HG03558 (cell line): Measurements from ENCODE around the gene FAM72C.
A peak's percentile ranks its signal among the peaks of the same experiment; 100 is the strongest.
"Not testable (repeated sequence)": the region's sequence is repeated elsewhere in the genome, so short reads cannot be mapped to it uniquely, and the experiment has no call there.

ENCODE experiments used
- ATAC-seq: cut with Tn5 transposase; IDR thresholded peaks from one replicate; pipeline ENCODE4 v1.9.1; 2021; ENCODE audit warnings: moderate number of reproducible peaks; ENCODE audit not compliant: unreplicated experiment; ENCODE audit errors: extremely low read depth

The FAM72C gene

GRCh38 chr1:143987868-143988267, 16.1 kb upstream of the FAM72C start:
- not testable (repeated sequence) for ATAC-seq

DNA sequence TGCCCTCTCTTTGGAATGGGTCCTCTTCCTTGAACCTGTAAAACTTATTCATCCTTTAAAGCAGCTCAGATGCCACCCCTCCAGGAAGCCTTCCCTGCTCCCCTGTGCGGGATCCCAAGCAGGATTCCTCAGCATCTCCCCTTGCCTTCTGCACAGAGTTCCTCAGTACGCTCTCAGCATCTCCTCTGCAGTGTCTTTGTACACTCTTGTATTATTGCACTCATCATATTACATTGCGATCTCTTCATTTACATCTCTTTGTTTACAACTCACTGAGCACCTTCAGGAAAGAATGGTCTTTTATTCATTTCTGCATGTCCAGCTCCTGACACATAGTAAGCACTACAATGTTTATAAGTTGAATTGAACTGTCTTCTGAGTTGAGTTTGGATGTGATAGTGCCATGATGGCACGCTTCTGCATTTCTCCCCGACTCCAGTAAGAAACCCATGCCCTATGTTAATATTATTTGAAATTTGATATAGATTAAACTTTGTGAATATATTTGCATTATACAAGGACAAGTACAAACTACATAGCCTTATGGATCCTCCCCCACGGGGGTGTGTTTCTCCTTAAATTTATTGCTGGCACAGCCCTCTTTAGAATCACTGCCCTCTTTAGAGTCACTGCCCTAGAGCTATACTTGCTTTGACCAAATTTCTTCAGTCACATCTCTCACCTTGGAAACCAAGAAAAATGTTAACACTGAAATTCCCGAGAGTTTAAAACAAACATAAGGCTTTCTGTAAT, 13.1 kb upstream of the FAM72C start:
- not testable (repeated sequence) for ATAC-seq

- not testable (repeated sequence) for ATAC-seq
Measured at GRCh38 chr1:143974416-143974815, 2.6 kb upstream of the FAM72C start.

DNA sequence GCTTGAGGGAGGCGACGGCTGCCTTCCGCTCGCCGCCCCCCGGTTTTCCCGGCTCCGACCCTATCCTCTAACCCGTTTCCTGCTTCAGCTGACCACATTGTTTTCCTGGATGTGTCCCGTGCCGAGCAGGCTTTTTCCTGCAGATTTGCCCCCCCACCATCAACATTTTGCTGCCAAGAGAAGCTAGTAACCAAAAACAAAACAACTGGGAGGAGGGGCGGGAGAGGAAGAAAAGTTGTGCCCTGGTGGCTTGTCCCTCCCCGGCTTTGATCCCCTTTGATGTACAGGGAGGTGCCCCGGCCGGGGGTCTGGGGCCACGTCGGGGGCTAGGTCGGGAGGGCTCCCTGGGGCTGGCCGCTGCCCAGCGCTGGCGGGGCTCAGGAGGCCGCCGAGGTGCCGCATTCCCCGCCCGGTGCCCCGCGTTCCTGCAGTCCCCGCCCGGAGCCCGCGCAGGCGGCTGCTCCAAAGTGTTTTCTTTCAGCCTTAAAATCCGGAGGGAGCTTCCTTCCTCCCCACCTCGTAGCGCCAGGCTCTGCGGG, 2.2 kb upstream of the FAM72C start:
- not testable (repeated sequence) for ATAC-seq

DNA sequence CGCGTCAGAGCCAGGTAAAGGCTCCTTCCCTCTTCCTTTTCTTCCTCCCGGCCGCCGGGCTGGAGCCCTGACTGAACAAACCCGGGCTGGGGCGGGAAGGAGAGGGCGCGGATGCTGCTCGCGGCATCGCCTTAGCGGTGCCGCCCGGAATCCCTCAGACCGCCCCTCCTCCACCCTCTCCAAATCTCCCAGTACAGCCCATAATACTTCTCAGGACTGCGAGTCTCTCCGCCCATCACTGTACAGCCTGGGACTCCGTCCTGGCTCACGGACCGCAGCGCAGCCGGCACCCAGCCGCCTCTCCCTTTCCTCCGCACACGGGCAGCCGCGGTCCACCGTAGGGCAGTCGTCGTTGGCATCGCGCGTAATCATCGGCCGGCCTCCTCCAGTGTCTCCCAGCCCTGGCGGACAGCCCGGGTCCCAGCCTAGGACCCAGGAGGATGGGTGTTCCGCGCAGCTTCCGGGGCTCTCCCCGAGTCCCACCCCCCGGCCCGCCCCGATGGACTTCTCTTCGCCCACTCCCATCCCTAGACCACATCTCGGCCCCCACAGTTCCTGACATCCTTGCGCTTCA, 1.1 kb upstream of the FAM72C start:
- peak; percentile 5 for ATAC-seq

- not testable (repeated sequence) for ATAC-seq
Measured at GRCh38 chr1:143965860-143966259, 5.9 kb downstream of the FAM72C start.

DNA sequence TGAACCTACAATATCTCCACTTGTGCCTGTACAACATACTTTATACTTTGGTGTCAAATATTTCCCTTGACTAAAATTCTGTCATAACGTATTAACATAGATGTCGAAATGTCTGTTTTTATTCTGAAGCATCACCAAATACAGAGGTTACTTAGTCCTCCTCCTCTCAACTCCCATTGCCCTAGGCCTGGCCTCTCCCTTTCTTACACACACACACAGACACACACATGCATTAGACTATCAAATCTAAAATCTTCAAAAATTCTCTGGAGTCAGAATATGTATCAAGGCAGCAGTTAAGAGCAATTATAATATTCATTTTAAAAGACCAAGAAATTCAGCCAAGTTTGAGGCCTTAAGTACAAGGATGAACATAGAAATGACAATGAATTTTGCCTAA, 7.5 kb downstream of the FAM72C start:
- not testable (repeated sequence) for ATAC-seq

DNA sequence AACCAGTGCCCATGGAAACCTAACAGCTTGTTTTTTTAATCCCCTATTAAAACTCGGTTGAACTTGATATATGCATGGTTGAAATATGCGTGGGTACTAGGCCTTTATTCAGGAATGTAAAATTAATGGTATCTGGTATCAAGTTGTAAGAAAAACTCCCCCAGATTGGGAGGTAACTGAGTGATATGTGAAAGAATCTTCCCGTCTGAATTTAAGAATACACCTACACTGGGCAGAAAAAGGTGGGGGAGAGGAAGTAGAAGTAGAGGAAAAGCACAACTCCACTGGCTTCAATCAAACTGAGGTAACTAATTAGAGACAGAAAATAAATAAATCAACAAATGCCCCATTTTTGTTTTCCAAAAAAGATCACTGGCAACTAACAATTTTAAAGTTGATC, 15.9 kb downstream of the FAM72C start:
- ATAC-seq = not testable (repeated sequence)

DNA sequence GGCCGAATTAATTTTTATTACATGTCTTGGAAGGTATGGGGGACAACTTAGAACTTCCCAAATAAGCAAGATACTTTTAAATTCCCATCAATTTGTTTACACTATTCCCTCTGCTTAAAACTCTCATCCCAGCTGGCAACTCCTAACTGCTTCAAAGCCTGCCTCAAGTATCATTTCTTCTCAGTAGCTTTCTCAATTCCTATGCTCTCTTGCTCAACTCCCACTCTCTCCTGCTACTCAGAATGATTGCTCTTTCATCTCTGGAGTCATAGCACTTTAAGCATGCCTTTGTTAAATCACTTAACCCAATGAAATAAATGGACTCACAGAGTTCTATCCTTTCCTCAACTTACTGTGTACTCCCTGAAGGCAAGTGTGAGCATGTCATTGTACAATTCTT, 18.9 kb downstream of the FAM72C start:
- not testable (repeated sequence) for ATAC-seq

DNA sequence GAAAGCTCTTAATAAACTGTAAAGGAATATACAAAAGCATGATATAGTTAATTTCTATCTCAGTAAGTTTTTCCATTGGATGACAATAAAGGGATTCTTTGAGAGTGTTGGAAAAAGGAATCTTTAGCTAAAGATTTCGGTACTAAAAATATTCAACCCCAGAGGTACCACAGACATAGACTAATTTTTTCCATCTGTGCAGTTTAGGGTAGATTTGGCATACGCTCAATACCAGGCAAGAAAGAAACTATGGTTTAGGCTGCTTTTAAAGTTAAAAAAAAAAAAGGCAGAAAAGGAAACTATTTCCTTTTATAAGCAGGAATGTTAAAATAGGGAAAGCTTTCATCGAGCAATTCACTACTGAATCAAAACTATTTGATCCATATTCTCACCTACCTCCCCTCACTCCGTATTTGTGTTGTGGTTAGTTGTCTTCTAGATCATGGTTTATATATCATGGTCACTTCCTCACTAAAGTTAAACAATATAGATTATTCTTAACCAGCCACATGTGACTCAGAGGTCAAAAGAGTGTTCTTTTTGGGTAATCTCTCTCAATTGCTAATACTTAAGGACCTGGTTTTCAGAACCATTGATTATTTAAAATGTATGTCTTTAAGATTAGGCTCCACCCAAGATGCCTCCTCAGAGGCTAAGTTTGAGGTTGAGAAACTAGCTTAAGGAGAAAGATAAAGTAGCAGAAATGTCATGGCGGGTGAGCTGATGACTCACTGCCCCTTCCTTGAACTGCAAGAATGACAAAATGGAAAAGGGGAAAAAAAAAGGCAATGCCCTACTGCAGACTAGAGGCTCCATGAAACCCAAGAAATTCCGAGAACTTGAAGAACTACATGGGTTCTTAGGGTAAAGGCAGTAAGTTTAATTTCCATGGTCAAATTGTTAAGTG, 20.0 kb downstream of the FAM72C start:
- not testable (repeated sequence) for ATAC-seq

DNA sequence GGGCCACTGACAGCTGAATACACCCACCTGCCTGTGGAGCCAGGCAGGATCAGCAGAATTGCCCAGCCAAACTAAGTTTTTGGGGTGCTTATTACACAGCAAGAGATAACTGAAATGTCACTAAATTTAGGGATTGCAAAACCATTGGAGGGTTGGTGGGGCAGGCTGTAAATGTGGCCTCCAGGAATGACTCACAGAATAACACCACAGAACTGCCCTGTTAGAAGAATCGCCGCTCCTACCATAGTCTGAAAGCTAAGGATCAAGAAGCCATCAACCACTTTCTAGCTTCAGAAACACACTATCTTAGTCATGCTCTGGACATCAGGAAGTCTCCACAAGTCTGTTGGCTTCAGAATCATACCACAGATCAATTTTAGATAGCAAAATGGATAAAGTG, 24.0 kb downstream of the FAM72C start:
- ATAC-seq = not testable (repeated sequence)

DNA sequence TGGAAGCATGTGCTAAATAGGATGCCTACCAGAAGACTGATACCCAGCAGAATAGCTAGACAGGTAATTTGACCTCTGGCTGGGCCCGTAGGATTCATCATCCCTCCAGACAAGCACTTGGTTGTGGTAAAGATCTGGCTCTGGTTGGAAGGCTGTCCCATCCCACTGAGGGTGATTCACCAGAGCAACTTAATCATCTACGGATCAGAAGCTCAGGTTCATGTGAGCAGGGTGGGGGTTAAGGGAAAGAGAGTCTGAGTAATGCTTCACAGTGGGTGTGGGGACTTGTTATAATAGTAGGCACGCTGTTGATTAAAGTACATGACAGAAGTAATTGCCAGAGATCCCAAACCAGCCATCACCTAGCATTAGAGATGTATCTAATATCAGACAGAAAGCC, 26.5 kb downstream of the FAM72C start:
- not testable (repeated sequence) for ATAC-seq

DNA sequence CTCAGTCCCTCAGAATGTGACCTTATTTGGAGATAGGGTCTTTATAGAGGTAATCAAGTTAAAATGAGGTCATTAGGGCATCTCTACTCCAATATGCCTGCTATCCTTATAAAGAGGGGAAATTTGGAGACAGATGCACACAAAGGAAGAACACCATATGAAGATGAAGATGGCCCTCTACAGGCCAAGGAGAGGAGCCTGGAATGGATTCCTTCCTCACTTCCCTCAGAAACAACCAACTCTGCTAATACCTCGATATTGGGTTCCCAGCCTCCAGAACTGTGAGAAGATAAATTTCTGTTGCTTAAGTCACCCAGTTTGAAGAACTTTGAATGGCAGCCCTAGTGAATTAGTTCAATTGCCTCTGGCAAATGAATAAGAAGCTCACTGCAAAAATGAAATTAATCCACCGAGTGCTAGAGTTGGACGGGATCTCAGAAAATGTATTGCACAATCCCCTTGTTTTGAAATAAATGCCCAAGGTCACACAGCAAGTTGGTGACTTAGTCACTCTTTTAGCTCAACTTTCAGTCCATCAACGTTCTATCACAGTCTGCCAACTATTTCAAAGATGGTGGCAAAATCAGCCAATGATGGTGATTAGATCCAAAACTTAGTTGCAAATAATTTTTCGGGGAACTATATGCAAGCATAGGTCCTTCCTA, 27.1 kb downstream of the FAM72C start:
- not testable (repeated sequence) for ATAC-seq

GRCh38 chr1:143943319-143943978, 28.3 kb downstream of the FAM72C start:
- not testable (repeated sequence) for ATAC-seq

DNA sequence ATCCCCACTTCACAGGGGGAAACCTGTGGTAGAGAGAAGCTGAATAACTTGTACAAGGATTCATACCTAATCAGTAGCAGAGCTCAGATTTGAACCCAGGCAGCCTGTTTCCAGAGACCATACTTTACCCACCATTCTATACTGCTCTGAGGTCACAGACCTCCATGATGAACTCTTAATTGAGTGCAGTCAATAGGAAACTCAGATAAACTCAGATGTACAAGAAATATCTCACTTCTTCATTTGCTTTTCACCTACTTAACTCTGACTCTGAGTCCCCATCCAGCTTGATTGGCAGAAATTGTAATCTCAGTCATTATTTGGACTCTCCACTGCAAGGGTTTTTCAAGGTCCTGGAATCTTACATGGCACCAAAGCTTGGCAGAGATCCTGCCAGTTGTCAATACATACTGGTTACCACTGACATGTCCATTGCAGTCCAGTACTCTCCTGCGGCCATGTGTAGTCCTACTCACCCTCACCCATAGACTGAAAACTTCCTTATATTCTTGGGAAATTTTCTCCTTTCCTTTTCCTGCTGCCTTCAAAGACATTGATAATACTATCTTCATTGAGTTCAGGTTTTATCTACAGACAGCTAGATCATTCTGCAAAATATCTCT, 29.4 kb downstream of the FAM72C start:
- ATAC-seq = not testable (repeated sequence)

DNA sequence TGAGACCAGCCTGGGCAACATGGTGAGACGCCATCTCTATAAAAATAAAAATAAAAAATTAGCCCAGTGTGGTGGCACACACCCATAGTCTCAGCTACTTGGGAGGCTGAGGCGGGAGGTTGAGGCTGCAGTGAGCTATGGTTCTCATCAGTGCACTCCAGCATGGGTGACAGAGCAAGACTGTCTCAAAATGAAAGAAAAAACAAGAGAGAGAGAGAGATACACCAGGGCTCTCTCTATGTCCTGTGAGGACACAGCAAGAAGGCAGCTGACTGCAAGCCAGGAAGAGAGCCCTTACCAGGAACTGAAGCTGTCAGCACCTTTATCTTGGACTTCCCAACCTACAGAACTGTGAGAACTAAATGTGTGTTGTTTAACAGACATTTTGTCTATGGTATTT, 32.1 kb downstream of the FAM72C start:
- ATAC-seq = not testable (repeated sequence)

- ATAC-seq = not testable (repeated sequence)
Measured at GRCh38 chr1:143938922-143939321, 32.9 kb downstream of the FAM72C start.

- not testable (repeated sequence) for ATAC-seq
Measured at GRCh38 chr1:143936457-143937115, 35.2 kb downstream of the FAM72C start.
